T-helper 1 cell treated with Interleukin-12 subunit alpha and Interleukin-12 subunit beta and Interleukin-4 antibody, amounts not matched to agents 30 ng/mL and 1 ng/mL, for 36 hours (primary cell): ENCODE results near the gene ITSN1. TPM values are rescaled to one million over a fixed set of nuclear protein-coding genes. Genes with fewer than 3 reads are reported as not detected.

ENCODE experiments used
- intact Hi-C: fragments of 100-400 bp; cut with micrococcal nuclease; formaldehyde crosslinking; loops from one replicate; pipeline ENCODE4 v1.15.1; 2024
- total RNA-seq: library from RNA; stranded (reverse); gene quantifications from 2 replicates; pipeline ENCODE4 v1.2.3, GENCODE V29; 2022

Gene ITSN1
- total RNA-seq, 1 donor from 2014 or later = 2.4 TPM

GRCh38 chr21:33834801-33835500, 192.7 kb downstream of the ITSN1 start:
- intact Hi-C loops = no loop called here

- intact Hi-C loops = no loop called here
Measured at GRCh38 chr21:33835920-33836319, 193.6 kb downstream of the ITSN1 start.

- intact Hi-C loops = no loop called here
Measured at GRCh38 chr21:33836408-33836807, 194.1 kb downstream of the ITSN1 start.

GRCh38 chr21:33839167-33839716, 196.9 kb downstream of the ITSN1 start:
- intact Hi-C loops = no loop called here

GRCh38 chr21:33839806-33840205, 197.5 kb downstream of the ITSN1 start:
- intact Hi-C loops = no loop called here

GRCh38 chr21:33840771-33841170, 198.5 kb downstream of the ITSN1 start:
- intact Hi-C loops = no loop called here

- intact Hi-C loops = no loop called here
Measured at GRCh38 chr21:33841561-33841960, 199.3 kb downstream of the ITSN1 start.

- intact Hi-C loops = no loop called here
Measured at GRCh38 chr21:33843216-33843615, 200.9 kb downstream of the ITSN1 start.

GRCh38 chr21:33844104-33844889, 202.0 kb downstream of the ITSN1 start:
- intact Hi-C loops = no loop called here

- intact Hi-C loops = no loop called here
Measured at GRCh38 chr21:33844890-33845205, 202.5 kb downstream of the ITSN1 start.

- intact Hi-C loops = no loop called here
Measured at GRCh38 chr21:33846141-33846540, 203.8 kb downstream of the ITSN1 start.

GRCh38 chr21:33847588-33848248, 205.4 kb downstream of the ITSN1 start:
- intact Hi-C loops = no loop called here

- intact Hi-C loops = no loop called here
Measured at GRCh38 chr21:33848249-33848953, 206.1 kb downstream of the ITSN1 start.

GRCh38 chr21:33849834-33850233, 207.5 kb downstream of the ITSN1 start:
- intact Hi-C loops = no loop called here

GRCh38 chr21:33850401-33850800, 208.1 kb downstream of the ITSN1 start:
- intact Hi-C loops = no loop called here

GRCh38 chr21:33850985-33851384, 208.7 kb downstream of the ITSN1 start:
- intact Hi-C loops = no loop called here

- intact Hi-C loops = no loop called here
Measured at GRCh38 chr21:33852485-33852884, 210.2 kb downstream of the ITSN1 start.

- intact Hi-C loops = no loop called here
Measured at GRCh38 chr21:33854604-33855003, 212.3 kb downstream of the ITSN1 start.

- intact Hi-C loops = no loop called here
Measured at GRCh38 chr21:33855190-33855589, 212.9 kb downstream of the ITSN1 start.

GRCh38 chr21:33856893-33857527, 214.7 kb downstream of the ITSN1 start:
- intact Hi-C loops = no loop called here
